ENCODE measurements around the gene TPRG1L. TPM values are rescaled to one million over a fixed set of nuclear protein-coding genes. Genes with fewer than 3 reads are reported as not detected.

Gene TPRG1L
- total RNA-seq, 4 donors from 2014 or later = 27.9 to 44.7 (median 33.2) TPM

DNA sequence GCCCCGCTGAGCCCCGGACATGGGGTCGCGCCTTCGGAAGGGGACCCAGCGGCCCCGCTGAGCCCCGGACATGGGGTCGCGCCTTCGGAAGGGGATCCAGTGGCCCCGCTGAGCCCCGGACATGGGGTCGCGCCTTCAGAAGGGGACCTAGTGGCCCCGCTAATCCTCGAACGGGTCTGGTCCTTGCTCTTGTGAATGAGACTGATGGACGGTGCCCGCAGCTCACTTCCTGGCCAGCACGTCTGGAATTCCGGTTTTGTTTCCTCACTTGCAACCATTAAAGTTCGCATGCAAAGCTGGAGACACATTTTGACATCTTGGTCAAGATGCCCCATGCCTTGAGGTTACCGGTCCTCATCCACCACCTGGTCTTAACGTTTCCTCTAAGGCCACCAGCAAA is 19.5 kb downstream of the TPRG1L start:
- Histone ChIP-seq H3K9me3 (no peaks in the 10 kb centered on the region), H3K27ac (no peak overlapping the region), H3K4me1 (peaks cover 4 to 16% (median 5%) of the 10 kb centered on the region in 3 donors), H3K27me3 (no peaks in the 10 kb centered on the region), H3K36me3 (peaks cover 8 to 80% (median 16%) of the 10 kb centered on the region in 3 donors), H3K4me3 (no peak overlapping the region)
- TF ChIP-seq CTCF (IDR thresholded peaks at IDR 0.05) (no peak), POLR2A (IDR thresholded peaks at IDR 0.05) (no peak)
- intact Hi-C loops (cut with DNase I) = no loop called here
- 84 to 86% methylated on average over 6 to 10 of the region's 25 CpGs for WGBS, 2 donors
- no peak for DNase-seq

- Histone ChIP-seq H3K4me1 (peaks cover 7 to 22% (median 10%) of the 10 kb centered on the region in 3 donors), H3K4me3 (no peak overlapping the region), H3K9me3 (no peaks in the 10 kb centered on the region), H3K36me3 (peaks cover under 1 to 70% (median 16%) of the 10 kb centered on the region in 3 donors), H3K27ac (no peak overlapping the region), H3K27me3 (peaks cover 0 to 3% (median under 1%) of the 10 kb centered on the region in 4 donors)
- 97 to 98% methylated on average over 17 to 27 of the region's 43 CpGs for WGBS, 2 donors
- TF ChIP-seq CTCF (IDR thresholded peaks at IDR 0.05) = no peak
- TF ChIP-seq POLR2A (IDR thresholded peaks at IDR 0.05) = no peak
- DNase-seq = no peak
- intact Hi-C loops (cut with DNase I) = no loop called here
These were observed 20.4 kb downstream of the TPRG1L start for GRCh38 chr1:3645247-3645646.

DNA sequence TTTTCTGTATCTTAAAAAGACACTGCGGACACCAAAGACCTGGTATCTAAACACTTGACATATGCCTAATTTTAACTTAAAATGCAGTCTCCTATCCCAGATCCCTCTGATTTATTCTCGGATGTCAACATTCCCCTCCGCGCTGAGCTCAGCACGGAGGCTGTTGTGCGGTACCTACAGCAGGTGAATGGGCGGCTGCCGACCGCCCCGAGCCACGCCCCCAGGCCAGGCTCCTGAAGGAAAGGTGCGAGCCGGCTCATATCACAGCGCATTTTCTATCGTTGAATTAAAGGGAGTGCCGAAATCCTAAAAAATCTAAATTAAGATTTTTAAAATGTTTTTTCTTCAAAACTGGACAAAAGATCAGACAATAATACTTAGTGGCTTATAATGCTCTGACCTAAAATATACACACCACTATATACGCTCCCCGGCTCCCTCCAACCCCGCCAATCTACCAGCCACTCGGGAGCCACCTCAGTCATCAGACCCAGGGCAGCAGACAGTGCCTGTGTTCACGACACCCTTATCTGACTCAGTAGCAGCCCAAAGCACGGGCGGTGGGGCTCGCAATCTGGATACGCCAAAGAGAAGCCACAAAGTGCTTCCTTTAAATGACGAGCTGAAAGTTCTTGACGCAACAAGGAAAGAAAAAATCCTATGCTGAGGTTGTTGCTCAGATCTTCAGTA is 21.0 kb downstream of the TPRG1L start:
- Histone ChIP-seq H3K36me3 (peaks cover 0 to 65% (median 16%) of the 10 kb centered on the region in 3 donors), H3K4me1 (peaks cover 12 to 28% (median 16%) of the 10 kb centered on the region in 3 donors), H3K27ac (no peak overlapping the region), H3K4me3 (no peak overlapping the region), H3K9me3 (no peaks in the 10 kb centered on the region), H3K27me3 (peaks cover 4 to 8% (median 5%) of the 10 kb centered on the region in 4 donors)
- WGBS, 2 donors = 92% methylated on average over 20 to 27 of the region's 27 CpGs
- DNase-seq = no peak
- intact Hi-C loops (cut with DNase I) = no loop called here
- TF ChIP-seq POLR2A (IDR thresholded peaks at IDR 0.05) = no peak
- no peak for TF ChIP-seq CTCF (IDR thresholded peaks at IDR 0.05)

DNA sequence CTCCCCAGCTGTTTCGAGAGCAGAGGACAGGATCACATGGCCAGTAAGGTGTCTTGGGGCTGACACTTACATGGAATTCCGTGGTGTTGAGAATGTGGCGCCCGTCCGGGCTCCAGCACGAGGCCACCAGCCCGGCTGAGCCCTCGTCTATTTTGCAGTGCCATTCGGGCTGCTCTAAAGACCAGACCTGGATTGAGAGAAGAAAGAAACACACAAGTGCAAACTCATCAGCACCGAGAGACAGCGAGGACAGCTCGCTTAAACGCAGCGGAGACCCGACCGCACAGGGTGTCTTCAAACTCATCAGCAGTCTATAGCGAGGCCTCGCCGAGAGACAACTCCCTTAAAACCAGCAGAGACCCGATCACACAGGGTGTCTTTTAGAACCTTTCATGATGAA is 21.8 kb downstream of the TPRG1L start:
- TF ChIP-seq CTCF (IDR thresholded peaks at IDR 0.05) (no peak), POLR2A (IDR thresholded peaks at IDR 0.05) (no peak)
- Histone ChIP-seq H3K4me3 (no peak overlapping the region), H3K9me3 (no peaks in the 10 kb centered on the region), H3K27ac (no peak overlapping the region), H3K4me1 (peaks cover 20 to 36% (median 23%) of the 10 kb centered on the region in 3 donors), H3K27me3 (peaks cover 12 to 16% (median 12%) of the 10 kb centered on the region in 4 donors), H3K36me3 (peaks cover 0 to 57% (median 16%) of the 10 kb centered on the region in 3 donors)
- no peak for DNase-seq
- WGBS, 2 donors = 91 to 93% methylated on average over 20 of the region's 20 CpGs
- intact Hi-C loops (cut with DNase I) = no loop called here

Measured in esophagus squamous epithelium (tissue), 5 donors.